ENCODE results near the gene MKI67. TPM values are rescaled to one million over a fixed set of nuclear protein-coding genes. Genes with fewer than 3 reads are reported as not detected.

MKI67 gene
- total and polyA plus RNA-seq, 2 of the 13 experiments (the other 11 are each of a cell fraction or from before 2014, with no cell fraction given) = 6.7 to 22.9 TPM

DNA sequence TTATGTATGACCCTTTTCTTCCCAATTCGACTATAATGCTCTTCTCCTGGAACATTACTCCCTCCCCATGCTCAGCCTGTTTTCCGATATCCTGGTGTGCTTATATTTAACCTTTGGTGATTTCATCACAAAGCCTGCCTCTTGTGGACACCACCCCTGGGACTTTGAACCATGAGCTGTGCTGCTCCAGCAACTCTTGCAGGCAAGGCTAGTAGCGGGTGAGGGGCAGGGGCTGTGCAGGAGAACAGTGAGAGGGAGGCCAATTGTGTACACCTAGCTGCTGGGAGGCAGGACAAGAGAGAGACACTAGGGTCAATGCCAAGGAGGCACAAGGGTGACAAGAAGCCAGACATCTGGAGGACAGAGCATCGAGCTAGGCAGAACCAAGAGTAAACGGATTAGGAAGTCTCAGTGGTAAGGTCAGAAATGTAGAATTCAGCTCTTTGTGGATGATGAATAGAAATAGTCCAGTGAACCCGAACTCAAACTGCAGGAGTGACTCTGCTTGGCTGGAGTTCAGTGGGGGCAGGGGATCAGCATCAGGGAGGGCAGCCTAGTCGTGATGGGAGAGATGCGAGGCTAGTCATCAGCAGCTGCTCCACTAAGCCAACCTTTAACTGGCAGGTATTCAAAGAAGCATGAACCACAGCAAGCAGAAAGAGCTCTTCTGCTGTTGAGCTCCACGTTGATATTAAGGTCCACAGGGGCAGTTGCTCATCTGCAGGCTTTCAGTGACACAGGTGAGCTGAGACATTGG is 31.0 kb upstream of the MKI67 start (continued):
- TF ChIP-seq ATF6 (CRISPR knock-in tag; conservative IDR thresholded peaks at IDR 0.05) = no peak
- TF ChIP-seq ZNF782 (CRISPR knock-in tag; IDR thresholded peaks at IDR 0.05; ENCODE audit: borderline replicate concordance) = no peak
- peak; percentile 30; the same call in 1 of the 2 replicates for TF ChIP-seq SOX13 (IDR thresholded peaks at IDR 0.05)
- peak in 1 of 2 experiments; percentile 61; a peak in 2 of 4 replicates for TF ChIP-seq SOX13 (CRISPR knock-in tag; conservative IDR thresholded peaks at IDR 0.05 in 1 of 2, IDR thresholded peaks at IDR 0.05 in 1 of 2)
- peak; percentile 71; the same call in 1 of the 2 replicates for TF ChIP-seq ZNF614 (CRISPR knock-in tag; IDR thresholded peaks at IDR 0.05; ENCODE audit: borderline replicate concordance)
- TF ChIP-seq, protein P1, sequence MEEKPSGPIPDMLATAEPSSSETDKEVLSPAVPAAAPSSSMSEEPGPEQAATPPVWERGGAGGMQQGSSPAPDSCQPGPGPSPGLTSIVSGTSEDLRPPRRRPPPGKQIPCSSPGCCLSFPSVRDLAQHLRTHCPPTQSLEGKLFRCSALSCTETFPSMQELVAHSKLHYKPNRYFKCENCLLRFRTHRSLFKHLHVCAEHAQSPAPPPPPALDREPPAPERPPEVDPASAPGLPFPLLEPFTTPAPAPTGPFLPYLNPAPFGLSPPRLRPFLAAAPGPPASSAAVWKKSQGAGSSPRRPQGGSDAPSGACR (CRISPR knock-in tag; IDR thresholded peaks at IDR 0.05) = no peak
- peak; percentile 70; the same call in 1 of the 2 replicates for TF ChIP-seq ZHX1 (CRISPR knock-in tag; IDR thresholded peaks at IDR 0.05; ENCODE audit: low read depth)
- no peak for TF ChIP-seq ZNF7 (CRISPR knock-in tag; IDR thresholded peaks at IDR 0.05)
- no peak for TF ChIP-seq CBX2 (IDR thresholded peaks at IDR 0.05; ENCODE audit: low read depth, low read length)
- TF ChIP-seq CBX2 (CRISPR knock-in tag; IDR thresholded peaks at IDR 0.05; ENCODE audit: low read depth) = no peak
- peak; percentile 29; the same call in 1 of the 2 replicates for TF ChIP-seq ZNF629 (CRISPR knock-in tag; conservative IDR thresholded peaks at IDR 0.05)
- TF ChIP-seq ATF7 (IDR thresholded peaks at IDR 0.05) = no peak
- 0 out of 2 replicates have a peak, but pooled peaks have one; percentile 52 for TF ChIP-seq ATF7 (CRISPR knock-in tag; IDR thresholded peaks at IDR 0.05)
- TF ChIP-seq ARNTL (CRISPR knock-in tag; IDR thresholded peaks at IDR 0.05) = 0 out of 2 replicates have a peak, but pooled peaks have one; percentile 33
- TF ChIP-seq ZZZ3 (CRISPR knock-in tag; IDR thresholded peaks at IDR 0.05; ENCODE audit: borderline replicate concordance) = no peak
- TF ChIP-seq, protein P2, sequence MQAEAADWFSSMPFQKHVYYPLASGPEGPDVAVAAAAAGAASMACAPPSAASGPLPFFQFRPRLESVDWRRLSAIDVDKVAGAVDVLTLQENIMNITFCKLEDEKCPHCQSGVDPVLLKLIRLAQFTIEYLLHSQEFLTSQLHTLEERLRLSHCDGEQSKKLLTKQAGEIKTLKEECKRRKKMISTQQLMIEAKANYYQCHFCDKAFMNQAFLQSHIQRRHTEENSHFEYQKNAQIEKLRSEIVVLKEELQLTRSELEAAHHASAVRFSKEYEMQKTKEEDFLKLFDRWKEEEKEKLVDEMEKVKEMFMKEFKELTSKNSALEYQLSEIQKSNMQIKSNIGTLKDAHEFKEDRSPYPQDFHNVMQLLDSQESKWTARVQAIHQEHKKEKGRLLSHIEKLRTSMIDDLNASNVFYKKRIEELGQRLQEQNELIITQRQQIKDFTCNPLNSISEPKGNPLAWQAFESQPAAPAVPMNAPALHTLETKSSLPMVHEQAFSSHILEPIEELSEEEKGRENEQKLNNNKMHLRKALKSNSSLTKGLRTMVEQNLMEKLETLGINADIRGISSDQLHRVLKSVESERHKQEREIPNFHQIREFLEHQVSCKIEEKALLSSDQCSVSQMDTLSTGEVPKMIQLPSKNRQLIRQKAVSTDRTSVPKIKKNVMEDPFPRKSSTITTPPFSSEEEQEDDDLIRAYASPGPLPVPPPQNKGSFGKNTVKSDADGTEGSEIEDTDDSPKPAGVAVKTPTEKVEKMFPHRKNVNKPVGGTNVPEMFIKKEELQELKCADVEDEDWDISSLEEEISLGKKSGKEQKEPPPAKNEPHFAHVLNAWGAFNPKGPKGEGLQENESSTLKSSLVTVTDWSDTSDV (CRISPR knock-in tag; IDR thresholded peaks at IDR 0.05) = no peak
- TF ChIP-seq ZUFSP (CRISPR knock-in tag; IDR thresholded peaks at IDR 0.05; ENCODE audit: borderline replicate concordance) = no peak
- no peak for TF ChIP-seq NCOA1 (CRISPR knock-in tag; IDR thresholded peaks at IDR 0.05)
- TF ChIP-seq KAT7 (CRISPR knock-in tag; IDR thresholded peaks at IDR 0.05; ENCODE audit: borderline replicate concordance) = 0 out of 2 replicates have a peak, but pooled peaks have one; percentile 49
